ENCODE measurements around the gene WDR87. TPM values are rescaled to one million over a fixed set of nuclear protein-coding genes. Genes with fewer than 3 reads are reported as not detected.

Gene WDR87
- total RNA-seq, 2 experiments from 2014 or later = not detected

- H3K9me3 Mint-ChIP-seq = peaks cover 2% of the 10 kb centered on the region
- no peaks in the 10 kb centered on the region for H3K4me1 Mint-ChIP-seq (ENCODE audit: low read depth)
- no peak overlapping the region for H3K4me3 Mint-ChIP-seq
- DNase-seq = no peak
- no peak for ATAC-seq
- CTCF ChIA-PET = no interaction called here
- H3K27ac Mint-ChIP-seq = no peak overlapping the region
- no peaks in the 10 kb centered on the region for H3K27me3 Mint-ChIP-seq
- peaks cover 3% of the 10 kb centered on the region for H3K36me3 Mint-ChIP-seq (ENCODE audit: low read depth)
- intact Hi-C loops (cut with micrococcal nuclease) = no loop called here
- POLR2A ChIA-PET = interaction anchor here (0.9 to 1.1 kb wide), 2 partner anchors 10 to 21 kb away, joined by 3 read pairs; no protein-coding TSS in a partner anchor
- TF ChIP-seq, protein P1, sequence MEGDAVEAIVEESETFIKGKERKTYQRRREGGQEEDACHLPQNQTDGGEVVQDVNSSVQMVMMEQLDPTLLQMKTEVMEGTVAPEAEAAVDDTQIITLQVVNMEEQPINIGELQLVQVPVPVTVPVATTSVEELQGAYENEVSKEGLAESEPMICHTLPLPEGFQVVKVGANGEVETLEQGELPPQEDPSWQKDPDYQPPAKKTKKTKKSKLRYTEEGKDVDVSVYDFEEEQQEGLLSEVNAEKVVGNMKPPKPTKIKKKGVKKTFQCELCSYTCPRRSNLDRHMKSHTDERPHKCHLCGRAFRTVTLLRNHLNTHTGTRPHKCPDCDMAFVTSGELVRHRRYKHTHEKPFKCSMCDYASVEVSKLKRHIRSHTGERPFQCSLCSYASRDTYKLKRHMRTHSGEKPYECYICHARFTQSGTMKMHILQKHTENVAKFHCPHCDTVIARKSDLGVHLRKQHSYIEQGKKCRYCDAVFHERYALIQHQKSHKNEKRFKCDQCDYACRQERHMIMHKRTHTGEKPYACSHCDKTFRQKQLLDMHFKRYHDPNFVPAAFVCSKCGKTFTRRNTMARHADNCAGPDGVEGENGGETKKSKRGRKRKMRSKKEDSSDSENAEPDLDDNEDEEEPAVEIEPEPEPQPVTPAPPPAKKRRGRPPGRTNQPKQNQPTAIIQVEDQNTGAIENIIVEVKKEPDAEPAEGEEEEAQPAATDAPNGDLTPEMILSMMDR (IDR thresholded peaks at IDR 0.05) = no peak
Observed at GRCh38 chr19:37953171-37953917, 47.0 kb upstream of the WDR87 start.

DNA sequence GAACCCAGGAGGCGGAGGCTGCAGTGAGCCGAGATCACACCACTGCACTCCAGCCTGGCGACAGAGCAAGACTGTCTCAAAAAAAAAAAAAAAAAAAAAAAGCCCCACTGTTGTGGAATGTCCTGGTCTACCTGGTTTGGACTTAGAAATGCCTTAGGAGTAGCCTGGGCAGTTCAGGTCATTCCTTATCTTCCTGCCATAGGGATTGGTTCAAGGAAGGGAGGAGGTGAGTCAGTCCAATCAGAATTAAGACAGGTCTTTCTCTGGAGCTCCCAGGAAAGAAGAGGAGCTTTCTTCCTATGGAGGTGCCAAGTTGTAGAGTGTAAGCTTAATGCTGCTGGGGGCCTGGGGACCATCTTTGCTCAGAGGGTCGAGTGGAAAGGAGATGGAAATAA lies 45.4 kb upstream of the WDR87 start:
- Mint-ChIP-seq H3K4me1 (ENCODE audit: low read depth) (no peaks in the 10 kb centered on the region), H3K9me3 (peaks cover 2% of the 10 kb centered on the region), H3K4me3 (no peak overlapping the region), H3K36me3 (ENCODE audit: low read depth) (peaks cover 3% of the 10 kb centered on the region), H3K27me3 (no peaks in the 10 kb centered on the region), H3K27ac (no peak overlapping the region)
- TF ChIP-seq, protein P1 (IDR thresholded peaks at IDR 0.05) = no peak
- intact Hi-C loops (cut with micrococcal nuclease) = no loop called here
- CTCF ChIA-PET = no interaction called here
- POLR2A ChIA-PET = no interaction called here
- ATAC-seq (no peak), DNase-seq (no peak)

DNA sequence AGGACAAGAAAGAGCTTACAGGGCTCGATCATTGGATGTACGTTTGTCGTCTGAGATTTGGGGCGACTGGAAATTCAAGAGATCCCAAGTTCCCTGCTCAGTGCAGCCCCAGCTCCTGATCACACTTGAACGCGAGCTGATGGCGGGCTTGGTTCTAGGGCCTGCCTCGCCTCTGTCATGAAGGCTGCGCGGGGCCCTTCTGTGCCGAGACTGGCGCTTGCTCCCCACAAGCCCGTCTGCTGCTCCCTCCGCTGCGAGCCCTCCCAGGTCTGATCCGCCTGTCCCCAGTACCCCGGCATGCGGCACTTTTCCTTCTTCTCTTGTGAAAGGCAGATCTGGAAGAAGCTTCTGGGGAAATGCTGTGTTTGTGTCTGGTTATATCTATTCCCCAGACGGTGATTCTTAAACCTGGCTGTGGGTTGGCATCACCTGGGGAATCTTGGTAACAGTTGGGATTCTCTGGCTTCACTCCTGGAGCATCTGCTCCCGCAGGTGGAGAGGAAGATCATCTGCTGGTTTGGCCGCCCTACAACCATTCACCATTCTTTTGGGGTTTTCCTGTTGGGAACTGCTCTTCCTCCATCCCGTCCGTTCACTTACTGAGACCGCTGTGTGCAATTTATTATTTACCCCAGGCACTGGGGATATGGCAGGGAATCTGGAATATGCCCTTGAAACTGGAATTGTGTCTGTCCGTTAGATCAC lies 44.2 kb upstream of the WDR87 start:
- H3K4me1 Mint-ChIP-seq (ENCODE audit: low read depth) = no peaks in the 10 kb centered on the region
- H3K4me3 Mint-ChIP-seq = no peak overlapping the region
- CTCF ChIA-PET = no interaction called here
- no peaks in the 10 kb centered on the region for H3K9me3 Mint-ChIP-seq
- H3K27me3 Mint-ChIP-seq = no peaks in the 10 kb centered on the region
- DNase-seq = no peak
- TF ChIP-seq, protein P1 (IDR thresholded peaks at IDR 0.05) = no peak
- ATAC-seq = no peak
- H3K27ac Mint-ChIP-seq = no peak overlapping the region
- intact Hi-C loops (cut with micrococcal nuclease) = no loop called here
- POLR2A ChIA-PET = no interaction called here
- peaks cover 3% of the 10 kb centered on the region for H3K36me3 Mint-ChIP-seq (ENCODE audit: low read depth)

DNA sequence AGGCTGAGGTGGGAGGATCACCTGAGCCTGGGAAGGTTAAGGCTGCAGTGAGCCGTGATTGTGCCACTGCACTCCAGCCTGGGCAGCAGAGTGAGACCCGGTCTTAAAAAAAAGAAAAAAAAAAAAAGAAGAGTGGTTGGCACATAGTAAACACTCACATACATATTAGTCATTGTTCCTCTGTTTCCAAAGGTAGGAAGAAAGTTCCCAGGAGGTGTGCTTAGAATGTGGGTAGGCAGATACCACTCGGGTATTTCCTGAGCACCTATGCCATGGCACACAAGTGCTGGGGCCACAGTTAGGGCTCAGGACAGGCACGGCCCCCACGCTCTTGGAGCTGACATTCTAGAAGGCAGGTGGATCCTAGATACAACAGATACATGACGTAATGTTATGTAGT lies 42.0 kb upstream of the WDR87 start:
- Mint-ChIP-seq H3K27me3 (no peaks in the 10 kb centered on the region), H3K4me1 (ENCODE audit: low read depth) (no peaks in the 10 kb centered on the region), H3K36me3 (ENCODE audit: low read depth) (peaks cover 3% of the 10 kb centered on the region), H3K4me3 (no peak overlapping the region), H3K9me3 (no peaks in the 10 kb centered on the region), H3K27ac (no peak overlapping the region)
- POLR2A ChIA-PET = no interaction called here
- CTCF ChIA-PET = no interaction called here
- TF ChIP-seq, protein P1 (IDR thresholded peaks at IDR 0.05) = no peak
- ATAC-seq (no peak), DNase-seq (no peak)
- intact Hi-C loops (cut with micrococcal nuclease) = no loop called here

GRCh38 chr19:37947778-37948177 lies 41.4 kb upstream of the WDR87 start:
- H3K36me3 Mint-ChIP-seq (ENCODE audit: low read depth) = peaks cover 3% of the 10 kb centered on the region
- ATAC-seq = no peak
- H3K27me3 Mint-ChIP-seq = no peaks in the 10 kb centered on the region
- no peak for DNase-seq
- ChIA-PET CTCF (no interaction called here), POLR2A (no interaction called here)
- intact Hi-C loops (cut with micrococcal nuclease) = no loop called here
- no peaks in the 10 kb centered on the region for H3K4me1 Mint-ChIP-seq (ENCODE audit: low read depth)
- H3K27ac Mint-ChIP-seq = no peak overlapping the region
- TF ChIP-seq, protein P1 (IDR thresholded peaks at IDR 0.05) = no peak
- no peaks in the 10 kb centered on the region for H3K9me3 Mint-ChIP-seq
- no peak overlapping the region for H3K4me3 Mint-ChIP-seq

Data from activated CD8-positive, alpha-beta T cell treated with anti-CD3 and anti-CD28 coated beads for 36 hours (primary cell).